AG09309 (cell line): ENCODE data around the gene PDE1C.

ENCODE experiments used
- DNase-seq: peaks from one replicate; pipeline ENCODE4 v3.0.0-alpha.2; 2010; ENCODE audit warnings: low read depth
- H3K4me3 ChIP-seq: 2 replicates; pipeline ENCODE4 v1.5.1; 2011; ENCODE audit warnings: mild to moderate bottlenecking, low read depth, low read length, moderate library complexity; ENCODE audit not compliant: control insufficient read depth
- CTCF ChIP-seq: IDR thresholded peaks from 2 replicates; pipeline ENCODE4 v1.5.1; 2011; ENCODE audit warnings: mild to moderate bottlenecking, low read depth, low read length, inconsistent platforms; ENCODE audit not compliant: insufficient read depth, control insufficient read depth; ENCODE audit errors: missing control alignments

The PDE1C gene

GRCh38 chr7:31744294-31744874 lies 325.8 kb downstream of the PDE1C start:
- peak; percentile 82 for TF ChIP-seq CTCF
- peak; percentile 42 for DNase-seq
- H3K4me3 ChIP-seq = no peak overlapping the region

GRCh38 chr7:31741852-31742251 lies 328.4 kb downstream of the PDE1C start:
- TF ChIP-seq CTCF = no peak
- no peak for DNase-seq
- no peak overlapping the region for H3K4me3 ChIP-seq

- H3K4me3 ChIP-seq = no peak overlapping the region
- DNase-seq = no peak
- TF ChIP-seq CTCF = peak; percentile 86
These were observed 333.9 kb downstream of the PDE1C start for GRCh38 chr7:31735991-31736982.

- DNase-seq = peak; percentile 8
- H3K4me3 ChIP-seq = no peak overlapping the region
- no peak for TF ChIP-seq CTCF
These were observed 335.8 kb downstream of the PDE1C start for GRCh38 chr7:31734456-31734855.

- DNase-seq = no peak
- no peak overlapping the region for H3K4me3 ChIP-seq
- TF ChIP-seq CTCF = no peak
These were observed 340.9 kb downstream of the PDE1C start for GRCh38 chr7:31729195-31729804.

GRCh38 chr7:31724696-31725095 lies 345.5 kb downstream of the PDE1C start:
- no peak overlapping the region for H3K4me3 ChIP-seq
- DNase-seq = no peak
- TF ChIP-seq CTCF = no peak
